KOPT-K1 (cell line): ENCODE data around the gene GAB4.
"Not testable (repeated sequence)": the region's sequence is repeated elsewhere in the genome, so short reads cannot be mapped to it uniquely, and the experiment has no call there.

ENCODE experiments used
- H3K27ac ChIP-seq: fragments of 200-600 bp; sonication (generic); 2 replicates; pipeline ENCODE4 v1.5.1; 2016; ENCODE audit warnings: antibody characterized with exemption, mild to moderate bottlenecking, low read depth, low read length; ENCODE audit not compliant: poor library complexity, severe bottlenecking
- H3K36me3 ChIP-seq: fragments of 200-600 bp; sonication (generic); 2 replicates; pipeline ENCODE4 v1.5.1; 2017; ENCODE audit warnings: antibody characterized with exemption, mild to moderate bottlenecking, low read length, moderate library complexity; ENCODE audit not compliant: insufficient read depth
- H3K9me3 ChIP-seq: fragments of 200-600 bp; sonication (generic); 2 replicates; pipeline ENCODE4 v1.5.1; 2017; ENCODE audit warnings: antibody characterized with exemption, low read length, mild to moderate bottlenecking; ENCODE audit not compliant: insufficient read depth, poor library complexity, severe bottlenecking

The GAB4 gene

DNA sequence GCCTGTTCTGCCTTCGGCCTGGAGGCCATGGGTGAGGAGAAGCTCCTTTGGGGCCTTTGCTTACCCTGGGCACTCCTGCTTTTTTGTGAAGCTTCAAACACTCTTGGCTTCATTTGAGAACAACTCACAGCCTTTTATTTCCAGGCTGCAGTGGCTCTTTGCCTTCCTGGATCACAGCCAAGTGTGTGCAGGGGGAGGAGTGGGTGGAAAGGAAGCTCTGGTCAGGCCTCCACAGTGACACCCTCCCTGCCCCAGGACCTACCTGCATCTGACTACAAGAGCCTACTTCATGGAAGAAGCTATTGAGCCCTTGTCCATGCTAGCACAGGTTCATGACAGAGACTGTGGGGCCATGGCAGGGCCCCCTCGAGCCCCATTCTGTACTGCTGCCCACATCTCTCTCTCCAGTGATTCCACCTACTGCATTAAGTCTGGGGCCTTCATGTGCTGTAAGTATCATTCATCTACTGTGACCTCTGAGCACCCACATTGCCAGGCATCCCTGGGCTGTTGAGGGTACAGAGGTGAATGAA is 52.3 kb downstream of the GAB4 start:
- Histone ChIP-seq H3K27ac (no peak overlapping the region), H3K36me3 (no peaks in the 10 kb centered on the region), H3K9me3 (no peaks in the 10 kb centered on the region)

GRCh38 chr22:16955081-16955480 is 52.9 kb downstream of the GAB4 start:
- Histone ChIP-seq H3K27ac (no peak overlapping the region), H3K36me3 (no peaks in the 10 kb centered on the region), H3K9me3 (no peaks in the 10 kb centered on the region)

DNA sequence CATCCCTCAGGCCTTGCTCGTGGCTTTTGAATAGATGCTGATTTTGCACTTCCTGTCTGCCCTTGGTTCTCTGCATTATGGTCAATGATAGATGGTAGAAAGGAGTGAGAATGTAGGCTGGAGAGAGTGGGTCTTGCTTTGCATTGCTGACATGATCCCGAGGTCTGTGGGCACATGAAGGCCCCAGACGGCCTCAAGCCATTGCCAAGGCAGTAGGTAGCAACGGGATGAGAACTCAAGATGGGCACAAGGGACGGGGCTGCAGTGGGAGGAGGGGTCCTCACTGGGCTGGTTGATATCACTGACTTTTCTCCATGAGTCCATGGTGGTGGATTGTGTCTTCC is 54.0 kb downstream of the GAB4 start:
- Histone ChIP-seq H3K9me3 (no peaks in the 10 kb centered on the region), H3K27ac (no peak overlapping the region), H3K36me3 (no peaks in the 10 kb centered on the region)

DNA sequence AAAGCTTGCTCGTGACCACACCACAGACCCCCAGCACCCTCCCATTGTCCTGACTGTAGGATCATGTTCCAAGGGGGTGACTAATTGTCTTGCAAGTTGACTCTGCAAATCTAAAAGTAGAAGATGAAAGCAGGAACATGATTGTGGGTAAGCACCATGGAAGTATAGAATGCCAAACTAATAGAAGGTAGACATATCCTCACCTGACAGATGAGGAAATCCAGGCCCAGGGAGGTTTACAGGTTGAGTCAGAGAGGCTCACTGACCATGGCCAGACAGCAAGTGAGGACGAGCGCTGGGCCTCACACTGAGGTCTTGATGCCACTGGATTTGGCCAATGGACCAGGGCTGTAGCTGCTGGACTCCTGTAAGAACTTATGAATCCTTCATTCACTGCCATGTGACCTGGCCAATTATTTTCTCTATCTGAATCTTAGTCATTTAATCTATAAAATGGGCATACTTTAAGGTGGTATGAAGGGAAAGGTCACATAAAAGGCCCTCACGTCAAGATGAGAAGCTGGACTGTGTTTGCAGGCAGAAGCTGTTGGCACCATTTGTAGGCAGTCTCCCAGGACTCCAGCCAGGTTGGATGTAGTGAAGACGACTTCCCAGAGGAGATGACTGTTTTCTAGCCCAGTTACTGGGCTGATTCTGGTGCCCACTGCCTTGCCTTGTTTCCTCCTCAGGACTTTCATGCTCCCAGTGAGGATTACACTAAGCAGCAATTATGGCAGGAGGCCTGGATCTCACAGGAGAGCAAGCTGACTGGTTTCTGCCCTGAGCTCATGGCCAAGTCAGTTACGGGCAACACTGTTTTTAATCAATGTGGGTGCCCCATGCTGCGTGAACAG is 54.6 kb downstream of the GAB4 start:
- Histone ChIP-seq H3K27ac (no peak overlapping the region), H3K9me3 (no peaks in the 10 kb centered on the region), H3K36me3 (no peaks in the 10 kb centered on the region)

GRCh38 chr22:16949561-16949960 is 58.5 kb downstream of the GAB4 start:
- H3K27ac ChIP-seq, result no peak overlapping the region
- no peaks in the 10 kb centered on the region for H3K9me3 ChIP-seq
- H3K36me3 ChIP-seq, result no peaks in the 10 kb centered on the region

- Histone ChIP-seq H3K36me3 (no peaks in the 10 kb centered on the region), H3K9me3 (no peaks in the 10 kb centered on the region)
These were observed 70.2 kb downstream of the GAB4 start for GRCh38 chr22:16937811-16938210.

GRCh38 chr22:16937209-16937608 is 70.8 kb downstream of the GAB4 start:
- H3K27ac ChIP-seq, result not testable (repeated sequence)

More at GRCh38 chr22:16937811-16938210, 70.2 kb downstream of the GAB4 start:
- H3K27ac ChIP-seq, result no peak overlapping the region

DNA sequence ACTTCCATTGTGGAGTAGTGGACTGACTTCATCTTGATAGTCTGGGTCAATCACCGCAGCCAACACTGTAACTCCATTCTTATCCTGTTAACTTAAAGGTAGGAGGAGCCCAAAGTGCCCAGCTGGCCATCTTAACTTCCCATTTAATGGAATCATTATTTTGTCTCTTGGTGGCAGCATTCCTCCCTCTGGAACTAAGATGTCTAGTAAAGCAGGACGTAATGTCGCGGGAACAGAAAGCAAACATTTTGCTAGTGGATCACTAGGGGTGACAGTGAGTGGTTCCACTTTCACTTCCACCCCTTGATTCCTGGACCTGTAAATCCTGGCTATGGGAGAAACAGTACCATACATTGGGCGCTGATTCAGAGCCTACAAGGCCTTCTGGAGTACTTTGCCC is 71.4 kb downstream of the GAB4 start:
- H3K36me3 ChIP-seq, result no peaks in the 10 kb centered on the region
- H3K9me3 ChIP-seq, result no peaks in the 10 kb centered on the region
- no peak overlapping the region for H3K27ac ChIP-seq

More at GRCh38 chr22:16937209-16937608, 70.8 kb downstream of the GAB4 start:
- H3K9me3 ChIP-seq, H3K36me3 ChIP-seq: not testable (repeated sequence)

DNA sequence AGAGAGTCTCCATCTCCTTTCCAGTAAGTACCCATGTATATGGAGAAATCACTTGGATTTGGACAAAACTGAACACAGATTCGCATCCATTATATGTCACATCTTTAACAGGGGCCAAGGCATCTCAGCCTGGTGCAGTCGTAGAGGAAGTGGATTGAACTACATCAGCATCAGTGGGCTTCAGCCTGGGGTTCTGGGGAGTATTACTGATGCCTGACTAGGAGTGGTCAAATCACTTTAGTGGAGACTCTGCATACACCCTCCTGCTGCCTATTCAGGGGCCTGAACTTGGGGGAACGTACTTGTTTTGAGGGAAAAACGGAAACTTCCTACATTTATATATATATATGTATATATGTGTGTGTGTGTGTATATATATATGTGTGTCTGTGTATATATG is 72.8 kb downstream of the GAB4 start:
- no peaks in the 10 kb centered on the region for H3K36me3 ChIP-seq
- no peaks in the 10 kb centered on the region for H3K9me3 ChIP-seq
- H3K27ac ChIP-seq, result no peak overlapping the region

- no peaks in the 10 kb centered on the region for H3K36me3 ChIP-seq
- H3K27ac ChIP-seq, result no peak overlapping the region
- H3K9me3 ChIP-seq, result no peaks in the 10 kb centered on the region
These were observed 74.4 kb downstream of the GAB4 start for GRCh38 chr22:16933291-16934282.

- H3K9me3 ChIP-seq, result no peaks in the 10 kb centered on the region
- no peaks in the 10 kb centered on the region for H3K36me3 ChIP-seq
- H3K27ac ChIP-seq, result no peak overlapping the region
These were observed 75.4 kb downstream of the GAB4 start for GRCh38 chr22:16932577-16932976.

- no peak overlapping the region for H3K27ac ChIP-seq
- H3K9me3 ChIP-seq, result no peaks in the 10 kb centered on the region
- H3K36me3 ChIP-seq, result no peaks in the 10 kb centered on the region
These were observed 82.5 kb downstream of the GAB4 start for GRCh38 chr22:16925407-16925966.

DNA sequence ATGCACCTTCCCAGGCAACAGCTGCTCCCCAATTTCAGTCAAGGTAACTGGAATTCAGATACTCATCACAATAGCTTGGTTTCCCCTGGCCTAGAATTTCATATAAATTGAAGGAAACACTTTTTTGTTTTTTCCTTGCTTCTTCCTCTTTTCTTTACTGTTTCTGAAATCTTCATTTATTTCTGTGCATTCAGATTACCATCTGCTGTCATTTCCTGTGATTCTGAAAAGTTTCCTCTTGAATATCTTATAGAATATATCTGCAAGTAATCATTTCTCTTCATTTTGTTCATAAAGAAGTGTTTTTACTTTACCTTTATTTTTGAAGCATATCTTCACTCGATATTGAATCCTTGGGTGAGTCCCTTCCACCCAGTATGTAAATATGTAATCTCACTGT is 85.3 kb downstream of the GAB4 start:
- Histone ChIP-seq H3K36me3 (no peaks in the 10 kb centered on the region), H3K27ac (no peak overlapping the region), H3K9me3 (no peaks in the 10 kb centered on the region)

DNA sequence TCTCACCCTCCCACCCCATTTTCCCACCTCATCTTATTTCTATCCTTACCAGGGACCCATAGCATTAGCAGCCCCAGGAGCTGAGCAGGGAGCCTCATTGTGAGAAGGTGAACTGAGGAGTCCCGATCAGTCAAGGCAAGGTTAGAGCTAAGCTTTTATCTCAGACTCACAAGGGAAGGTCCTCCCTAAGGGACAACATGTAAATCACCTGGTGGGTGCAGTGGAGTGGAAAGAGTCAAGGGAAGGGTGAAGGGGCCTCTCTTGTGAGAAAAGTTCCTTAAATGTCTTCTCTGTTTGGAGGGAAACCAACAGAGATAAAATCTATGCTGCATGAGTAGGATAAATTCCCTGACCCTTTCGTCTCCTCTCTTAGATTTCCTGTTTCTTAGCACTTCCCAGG is 85.9 kb downstream of the GAB4 start:
- no peak overlapping the region for H3K27ac ChIP-seq
- H3K9me3 ChIP-seq, result no peaks in the 10 kb centered on the region
- H3K36me3 ChIP-seq, result no peaks in the 10 kb centered on the region
